Spleen (tissue), 7 donors: ENCODE results near the gene EPDR1.

ENCODE experiments used
- POLR2A ChIP-seq, 3 donors: fragments of 450-650 bp; IDR thresholded peaks; one replicate each; pipeline ENCODE4 v1.5.1; 2017; ENCODE audit warnings: antibody characterized with exemption in 3 of 3, mild to moderate bottlenecking in 1 of 3
- POLR2AphosphoS5 ChIP-seq, 3 donors: sonication (generic); formaldehyde crosslinking; IDR thresholded peaks; one replicate each; pipeline ENCODE4 v1.5.1; 2017; ENCODE audit warnings: antibody characterized with exemption in 3 of 3
- TF ChIP-seq, protein P1 (sequence below), 11 experiments: fragments of 200-600 bp in 7 of 11; fragments of 450-650 bp in 4 of 11; sonication (generic) in 4 of 11; IDR thresholded peaks in 8 of 11; conservative IDR thresholded peaks in 3 of 11; 1 replicate in 7 of 11; 2 replicates in 4 of 11; pipeline versions ENCODE4 v1.4.0 to v1.8.0; 2016 to 2021; ENCODE audit warnings: antibody characterized with exemption in 11 of 11, inconsistent platforms in 4 of 11, mild to moderate bottlenecking in 1 of 11
- donor health status: DM: no; HTN: no; CAD: no; lungs with moderate emphysema.
- donor health status: DM: no; HTN: no; CAD: no.
- donor health status: DM: no; HTN: no; CAD: no.

DNA sequence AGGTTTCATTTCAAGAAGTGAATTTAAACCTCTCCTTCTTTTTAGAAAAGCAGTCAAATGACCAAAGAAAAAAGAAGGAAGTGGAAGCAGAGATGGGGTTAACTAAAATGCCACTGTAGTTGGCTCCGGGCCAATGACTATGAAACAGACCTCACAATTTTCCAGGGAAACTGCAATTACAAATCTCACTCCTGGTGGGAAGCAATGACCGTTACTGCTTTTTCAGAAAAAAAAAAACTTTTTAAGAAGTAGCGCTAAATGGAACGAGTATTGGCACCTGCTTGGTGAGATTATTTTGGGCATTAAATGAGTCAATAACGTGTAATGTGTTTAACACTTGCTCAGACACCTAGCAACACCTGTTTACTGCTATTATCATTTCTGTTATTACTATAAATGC is 5.0 kb upstream of the EPDR1 start:
- no peak for TF ChIP-seq POLR2A (IDR thresholded peaks at IDR 0.05)
- TF ChIP-seq, protein P1, sequence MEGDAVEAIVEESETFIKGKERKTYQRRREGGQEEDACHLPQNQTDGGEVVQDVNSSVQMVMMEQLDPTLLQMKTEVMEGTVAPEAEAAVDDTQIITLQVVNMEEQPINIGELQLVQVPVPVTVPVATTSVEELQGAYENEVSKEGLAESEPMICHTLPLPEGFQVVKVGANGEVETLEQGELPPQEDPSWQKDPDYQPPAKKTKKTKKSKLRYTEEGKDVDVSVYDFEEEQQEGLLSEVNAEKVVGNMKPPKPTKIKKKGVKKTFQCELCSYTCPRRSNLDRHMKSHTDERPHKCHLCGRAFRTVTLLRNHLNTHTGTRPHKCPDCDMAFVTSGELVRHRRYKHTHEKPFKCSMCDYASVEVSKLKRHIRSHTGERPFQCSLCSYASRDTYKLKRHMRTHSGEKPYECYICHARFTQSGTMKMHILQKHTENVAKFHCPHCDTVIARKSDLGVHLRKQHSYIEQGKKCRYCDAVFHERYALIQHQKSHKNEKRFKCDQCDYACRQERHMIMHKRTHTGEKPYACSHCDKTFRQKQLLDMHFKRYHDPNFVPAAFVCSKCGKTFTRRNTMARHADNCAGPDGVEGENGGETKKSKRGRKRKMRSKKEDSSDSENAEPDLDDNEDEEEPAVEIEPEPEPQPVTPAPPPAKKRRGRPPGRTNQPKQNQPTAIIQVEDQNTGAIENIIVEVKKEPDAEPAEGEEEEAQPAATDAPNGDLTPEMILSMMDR (IDR thresholded peaks at IDR 0.05 in 8 of 11, conservative IDR thresholded peaks at IDR 0.05 in 3 of 11): no peak
- TF ChIP-seq POLR2AphosphoS5 (IDR thresholded peaks at IDR 0.05): no peak
